ENCODE data around the gene DDX1.

The DDX1 gene

GRCh38 chr2:15595936-15596335 lies 4.3 kb downstream of the DDX1 start:
- Mint-ChIP-seq H3K4me3 (no peak overlapping the region), H3K9me3 (no peaks in the 10 kb centered on the region), H3K27ac (no peak overlapping the region), H3K36me3 (peaks cover 39% of the 10 kb centered on the region), H3K27me3 (no peaks in the 10 kb centered on the region), H3K4me1 (peaks cover 29% of the 10 kb centered on the region)
- DNase-seq, result no peak
- CTCF ChIA-PET, result no interaction called here

- no peak overlapping the region for H3K27ac Mint-ChIP-seq
These were observed 4.7 kb downstream of the DDX1 start for GRCh38 chr2:15596350-15596749.

GRCh38 chr2:15596968-15597367 lies 5.3 kb downstream of the DDX1 start:
- Mint-ChIP-seq H3K27ac (no peak overlapping the region), H3K9me3 (no peaks in the 10 kb centered on the region), H3K36me3 (peaks cover 46% of the 10 kb centered on the region), H3K4me3 (no peak overlapping the region), H3K27me3 (no peaks in the 10 kb centered on the region), H3K4me1 (peaks cover 21% of the 10 kb centered on the region)
- CTCF ChIA-PET, result no interaction called here
- DNase-seq, result no peak

More at GRCh38 chr2:15596350-15596749, 4.7 kb downstream of the DDX1 start:
- peaks cover 25% of the 10 kb centered on the region for H3K4me1 Mint-ChIP-seq
- no peaks in the 10 kb centered on the region for H3K27me3 Mint-ChIP-seq
- H3K36me3 Mint-ChIP-seq, result peaks cover 42% of the 10 kb centered on the region
- H3K9me3 Mint-ChIP-seq, result no peaks in the 10 kb centered on the region
- CTCF ChIA-PET, result no interaction called here
- no peak for DNase-seq
- no peak overlapping the region for H3K4me3 Mint-ChIP-seq

GRCh38 chr2:15599994-15600393 lies 8.3 kb downstream of the DDX1 start:
- H3K9me3 Mint-ChIP-seq, result no peaks in the 10 kb centered on the region
- peaks cover 62% of the 10 kb centered on the region for H3K36me3 Mint-ChIP-seq
- no peaks in the 10 kb centered on the region for H3K27me3 Mint-ChIP-seq
- H3K27ac Mint-ChIP-seq, result no peak overlapping the region
- no peak for DNase-seq
- no peak overlapping the region for H3K4me3 Mint-ChIP-seq
- CTCF ChIA-PET, result interaction anchor here (1.6 kb wide), 1 partner anchor 8 kb away, joined by 4 read pairs; no protein-coding TSS in a partner anchor
- H3K4me1 Mint-ChIP-seq, result peaks cover 1% of the 10 kb centered on the region

- no peak overlapping the region for H3K4me3 Mint-ChIP-seq
- no peaks in the 10 kb centered on the region for H3K27me3 Mint-ChIP-seq
- no peak for DNase-seq
- CTCF ChIA-PET, result interaction anchor here (1.6 kb wide), 1 partner anchor 9 kb away, joined by 4 read pairs; no protein-coding TSS in a partner anchor
- H3K9me3 Mint-ChIP-seq, result no peaks in the 10 kb centered on the region
- H3K4me1 Mint-ChIP-seq, result no peaks in the 10 kb centered on the region
- peaks cover 59% of the 10 kb centered on the region for H3K36me3 Mint-ChIP-seq
- H3K27ac Mint-ChIP-seq, result no peak overlapping the region
These were observed 10.0 kb downstream of the DDX1 start for GRCh38 chr2:15601681-15602080.

GRCh38 chr2:15602393-15602792 lies 10.7 kb downstream of the DDX1 start:
- CTCF ChIA-PET, result no interaction called here
- no peaks in the 10 kb centered on the region for H3K4me1 Mint-ChIP-seq
- H3K27me3 Mint-ChIP-seq, result no peaks in the 10 kb centered on the region
- no peak overlapping the region for H3K4me3 Mint-ChIP-seq
- H3K9me3 Mint-ChIP-seq, result no peaks in the 10 kb centered on the region
- DNase-seq, result no peak
- no peak overlapping the region for H3K27ac Mint-ChIP-seq
- peaks cover 57% of the 10 kb centered on the region for H3K36me3 Mint-ChIP-seq

GRCh38 chr2:15603044-15603765 lies 11.5 kb downstream of the DDX1 start:
- Mint-ChIP-seq H3K4me1 (no peaks in the 10 kb centered on the region), H3K36me3 (peaks cover 61% of the 10 kb centered on the region), H3K9me3 (no peaks in the 10 kb centered on the region), H3K27ac (no peak overlapping the region), H3K4me3 (no peak overlapping the region), H3K27me3 (no peaks in the 10 kb centered on the region)
- CTCF ChIA-PET, result interaction anchor here (1.0 kb wide), 1 partner anchor 11 kb away, joined by 3 read pairs; no protein-coding TSS in a partner anchor
- no peak for DNase-seq

GRCh38 chr2:15603948-15604347 lies 12.3 kb downstream of the DDX1 start:
- CTCF ChIA-PET, result interaction anchor here (1.0 kb wide), 1 partner anchor 12 kb away, joined by 3 read pairs; no protein-coding TSS in a partner anchor
- Mint-ChIP-seq H3K27me3 (no peaks in the 10 kb centered on the region), H3K27ac (no peak overlapping the region), H3K9me3 (no peaks in the 10 kb centered on the region), H3K36me3 (peaks cover 59% of the 10 kb centered on the region), H3K4me1 (no peaks in the 10 kb centered on the region), H3K4me3 (no peak overlapping the region)
- no peak for DNase-seq

GRCh38 chr2:15605721-15606120 lies 14.1 kb downstream of the DDX1 start:
- no peak for DNase-seq
- H3K4me3 Mint-ChIP-seq, result no peak overlapping the region
- H3K27ac Mint-ChIP-seq, result no peak overlapping the region
- no peaks in the 10 kb centered on the region for H3K27me3 Mint-ChIP-seq
- no peaks in the 10 kb centered on the region for H3K9me3 Mint-ChIP-seq
- peaks cover 67% of the 10 kb centered on the region for H3K36me3 Mint-ChIP-seq
- H3K4me1 Mint-ChIP-seq, result no peaks in the 10 kb centered on the region
- CTCF ChIA-PET, result no interaction called here

GRCh38 chr2:15606481-15607441 lies 15.1 kb downstream of the DDX1 start:
- CTCF ChIA-PET, result no interaction called here
- H3K36me3 Mint-ChIP-seq, result peaks cover 59% of the 10 kb centered on the region
- H3K4me1 Mint-ChIP-seq, result no peaks in the 10 kb centered on the region
- H3K9me3 Mint-ChIP-seq, result no peaks in the 10 kb centered on the region
- H3K27ac Mint-ChIP-seq, result no peak overlapping the region
- no peaks in the 10 kb centered on the region for H3K27me3 Mint-ChIP-seq
- H3K4me3 Mint-ChIP-seq, result no peak overlapping the region
- no peak for DNase-seq

GRCh38 chr2:15607709-15608391 lies 16.2 kb downstream of the DDX1 start:
- Mint-ChIP-seq H3K4me3 (no peak overlapping the region), H3K9me3 (no peaks in the 10 kb centered on the region), H3K27ac (no peak overlapping the region), H3K36me3 (peaks cover 50% of the 10 kb centered on the region), H3K4me1 (no peaks in the 10 kb centered on the region), H3K27me3 (no peaks in the 10 kb centered on the region)
- CTCF ChIA-PET, result no interaction called here
- DNase-seq, result no peak

GRCh38 chr2:15608392-15608761 lies 16.7 kb downstream of the DDX1 start:
- DNase-seq, result no peak
- no peaks in the 10 kb centered on the region for H3K4me1 Mint-ChIP-seq
- CTCF ChIA-PET, result no interaction called here
- H3K27ac Mint-ChIP-seq, result no peak overlapping the region
- H3K9me3 Mint-ChIP-seq, result no peaks in the 10 kb centered on the region
- H3K27me3 Mint-ChIP-seq, result no peaks in the 10 kb centered on the region
- H3K36me3 Mint-ChIP-seq, result peaks cover 48% of the 10 kb centered on the region
- no peak overlapping the region for H3K4me3 Mint-ChIP-seq

- Mint-ChIP-seq H3K4me3 (no peak overlapping the region), H3K27ac (no peak overlapping the region), H3K27me3 (no peaks in the 10 kb centered on the region), H3K9me3 (no peaks in the 10 kb centered on the region), H3K4me1 (no peaks in the 10 kb centered on the region), H3K36me3 (peaks cover 46% of the 10 kb centered on the region)
- CTCF ChIA-PET, result no interaction called here
- DNase-seq, result no peak
These were observed 17.8 kb downstream of the DDX1 start for GRCh38 chr2:15609341-15610042.

All from activated naive CD4-positive, alpha-beta T cell treated with anti-CD3 and anti-CD28 coated beads, Interleukin-2, amount 10 ng/mL, durations not matched to agents 7 days and 5 days (primary cell).